Measurements from ENCODE around the gene TMEM234. TPM values are rescaled to one million over a fixed set of nuclear protein-coding genes. Genes with fewer than 3 reads are reported as not detected.
A peak's percentile ranks its signal among the peaks of the same experiment; 100 is the strongest.

The TMEM234 gene
- total and polyA plus RNA-seq, 2 of the 13 experiments (the other 11 are each of a cell fraction or from before 2014, with no cell fraction given) = 6.1 to 9.0 TPM

DNA sequence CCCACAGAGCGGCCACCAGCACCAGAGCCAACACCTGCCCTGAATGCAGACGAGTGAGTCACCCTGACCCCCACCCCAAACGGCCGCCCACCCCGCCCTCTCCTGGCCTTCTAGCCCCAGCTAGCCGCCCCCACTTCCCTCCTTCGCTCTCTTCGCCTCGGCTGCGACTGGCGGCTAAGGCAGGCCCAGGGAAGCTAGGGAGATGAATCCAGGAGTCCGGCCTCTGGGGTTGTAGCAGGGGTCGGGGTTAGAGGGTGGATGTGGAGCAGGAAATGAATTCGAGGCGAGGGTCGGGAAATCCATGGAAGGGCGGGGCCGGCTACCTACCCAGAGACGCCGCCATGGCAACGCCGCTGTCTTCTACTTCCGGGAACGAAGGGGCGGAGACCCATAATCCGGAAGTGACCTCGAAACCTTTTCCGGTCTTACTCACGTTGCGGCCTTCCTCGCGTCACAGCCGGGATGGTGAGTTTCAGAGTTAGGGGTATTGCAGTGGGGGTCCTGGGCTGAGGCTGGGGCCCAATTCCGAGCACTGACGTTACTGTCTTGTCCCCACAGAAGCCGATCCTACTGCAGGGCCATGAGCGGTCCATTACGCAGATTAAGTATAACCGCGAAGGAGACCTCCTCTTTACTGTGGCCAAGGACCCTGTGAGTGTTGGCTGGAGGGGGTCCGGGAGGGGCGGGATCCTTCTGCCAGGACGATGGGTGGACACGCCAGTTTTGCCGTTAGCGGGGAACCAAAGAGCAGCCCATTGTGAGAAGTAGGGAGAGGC, at the start of gene TMEM234, which contains the start of gene EIF3I (continued):
- TF ChIP-seq MEIS1 (CRISPR knock-in tag; IDR thresholded peaks at IDR 0.05; ENCODE audit: borderline replicate concordance) (0 out of 2 replicates have a peak, but pooled peaks have one; percentile 26), ZNF296 (CRISPR knock-in tag; conservative IDR thresholded peaks at IDR 0.05) (no peak), ZNF879 (CRISPR knock-in tag; IDR thresholded peaks at IDR 0.05) (no peak), KAT7 (CRISPR knock-in tag; IDR thresholded peaks at IDR 0.05; ENCODE audit: borderline replicate concordance) (no peak), ZNF605 (CRISPR knock-in tag; IDR thresholded peaks at IDR 0.05) (peak; percentile 79; the same call in 1 of the 2 replicates), TBL1XR1 (IDR thresholded peaks at IDR 0.05; ENCODE audit: borderline replicate concordance, low read length, partially characterized antibody) (no peak), ZNF607 (CRISPR knock-in tag; IDR thresholded peaks at IDR 0.05; ENCODE audit: borderline replicate concordance) (peak; percentile 70; the same call in 1 of the 2 replicates), ZKSCAN5 (CRISPR knock-in tag; IDR thresholded peaks at IDR 0.05) (no peak), SIX1 (CRISPR knock-in tag; IDR thresholded peaks at IDR 0.05; ENCODE audit: borderline replicate concordance) (no peak), BORCS8-MEF2B (CRISPR knock-in tag; IDR thresholded peaks at IDR 0.05) (no peak), GATAD1 (CRISPR knock-in tag; IDR thresholded peaks at IDR 0.05) (peak; percentile 93), ZNF83 (CRISPR knock-in tag; IDR thresholded peaks at IDR 0.05; ENCODE audit: borderline replicate concordance) (no peak), ZNF703 (CRISPR knock-in tag; IDR thresholded peaks at IDR 0.05; ENCODE audit: borderline replicate concordance) (no peak), MAFG (CRISPR knock-in tag; IDR thresholded peaks at IDR 0.05) (no peak), ZBTB42 (CRISPR knock-in tag; IDR thresholded peaks at IDR 0.05) (0 out of 2 replicates have a peak, but pooled peaks have one; percentile 71), ZNF543 (CRISPR knock-in tag; IDR thresholded peaks at IDR 0.05) (no peak), ZNF761 (CRISPR knock-in tag; conservative IDR thresholded peaks at IDR 0.05) (no peak), FOXK2 (IDR thresholded peaks at IDR 0.05) (no peak), GABPA (IDR thresholded peaks at IDR 0.05; ENCODE audit: low read depth, low read length) (peak; percentile 90), GABPA (CRISPR knock-in tag; IDR thresholded peaks at IDR 0.05; ENCODE audit: low read depth) (peak; percentile 98), SRF (IDR thresholded peaks at IDR 0.05; ENCODE audit: low read depth, low read length) (0 out of 2 replicates have a peak, but pooled peaks have one; percentile 5), POLR2AphosphoS5 (IDR thresholded peaks at IDR 0.05; ENCODE audit: low read depth, low read length) (peak; percentile 90)
- TF ChIP-seq, protein P1, sequence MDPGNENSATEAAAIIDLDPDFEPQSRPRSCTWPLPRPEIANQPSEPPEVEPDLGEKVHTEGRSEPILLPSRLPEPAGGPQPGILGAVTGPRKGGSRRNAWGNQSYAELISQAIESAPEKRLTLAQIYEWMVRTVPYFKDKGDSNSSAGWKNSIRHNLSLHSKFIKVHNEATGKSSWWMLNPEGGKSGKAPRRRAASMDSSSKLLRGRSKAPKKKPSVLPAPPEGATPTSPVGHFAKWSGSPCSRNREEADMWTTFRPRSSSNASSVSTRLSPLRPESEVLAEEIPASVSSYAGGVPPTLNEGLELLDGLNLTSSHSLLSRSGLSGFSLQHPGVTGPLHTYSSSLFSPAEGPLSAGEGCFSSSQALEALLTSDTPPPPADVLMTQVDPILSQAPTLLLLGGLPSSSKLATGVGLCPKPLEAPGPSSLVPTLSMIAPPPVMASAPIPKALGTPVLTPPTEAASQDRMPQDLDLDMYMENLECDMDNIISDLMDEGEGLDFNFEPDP (CRISPR knock-in tag; conservative IDR thresholded peaks at IDR 0.05) = no peak
- TF ChIP-seq, protein P2, sequence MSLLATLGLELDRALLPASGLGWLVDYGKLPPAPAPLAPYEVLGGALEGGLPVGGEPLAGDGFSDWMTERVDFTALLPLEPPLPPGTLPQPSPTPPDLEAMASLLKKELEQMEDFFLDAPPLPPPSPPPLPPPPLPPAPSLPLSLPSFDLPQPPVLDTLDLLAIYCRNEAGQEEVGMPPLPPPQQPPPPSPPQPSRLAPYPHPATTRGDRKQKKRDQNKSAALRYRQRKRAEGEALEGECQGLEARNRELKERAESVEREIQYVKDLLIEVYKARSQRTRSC (CRISPR knock-in tag; IDR thresholded peaks at IDR 0.05; ENCODE audit: low read depth) = no peak
- TF ChIP-seq, protein P3, sequence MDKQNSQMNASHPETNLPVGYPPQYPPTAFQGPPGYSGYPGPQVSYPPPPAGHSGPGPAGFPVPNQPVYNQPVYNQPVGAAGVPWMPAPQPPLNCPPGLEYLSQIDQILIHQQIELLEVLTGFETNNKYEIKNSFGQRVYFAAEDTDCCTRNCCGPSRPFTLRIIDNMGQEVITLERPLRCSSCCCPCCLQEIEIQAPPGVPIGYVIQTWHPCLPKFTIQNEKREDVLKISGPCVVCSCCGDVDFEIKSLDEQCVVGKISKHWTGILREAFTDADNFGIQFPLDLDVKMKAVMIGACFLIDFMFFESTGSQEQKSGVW (CRISPR knock-in tag; IDR thresholded peaks at IDR 0.05; ENCODE audit: borderline replicate concordance) = no peak
- TF ChIP-seq, protein P4, sequence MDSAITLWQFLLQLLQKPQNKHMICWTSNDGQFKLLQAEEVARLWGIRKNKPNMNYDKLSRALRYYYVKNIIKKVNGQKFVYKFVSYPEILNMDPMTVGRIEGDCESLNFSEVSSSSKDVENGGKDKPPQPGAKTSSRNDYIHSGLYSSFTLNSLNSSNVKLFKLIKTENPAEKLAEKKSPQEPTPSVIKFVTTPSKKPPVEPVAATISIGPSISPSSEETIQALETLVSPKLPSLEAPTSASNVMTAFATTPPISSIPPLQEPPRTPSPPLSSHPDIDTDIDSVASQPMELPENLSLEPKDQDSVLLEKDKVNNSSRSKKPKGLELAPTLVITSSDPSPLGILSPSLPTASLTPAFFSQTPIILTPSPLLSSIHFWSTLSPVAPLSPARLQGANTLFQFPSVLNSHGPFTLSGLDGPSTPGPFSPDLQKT (CRISPR knock-in tag; IDR thresholded peaks at IDR 0.05; ENCODE audit: borderline replicate concordance) = no peak
- TF ChIP-seq, protein P5, sequence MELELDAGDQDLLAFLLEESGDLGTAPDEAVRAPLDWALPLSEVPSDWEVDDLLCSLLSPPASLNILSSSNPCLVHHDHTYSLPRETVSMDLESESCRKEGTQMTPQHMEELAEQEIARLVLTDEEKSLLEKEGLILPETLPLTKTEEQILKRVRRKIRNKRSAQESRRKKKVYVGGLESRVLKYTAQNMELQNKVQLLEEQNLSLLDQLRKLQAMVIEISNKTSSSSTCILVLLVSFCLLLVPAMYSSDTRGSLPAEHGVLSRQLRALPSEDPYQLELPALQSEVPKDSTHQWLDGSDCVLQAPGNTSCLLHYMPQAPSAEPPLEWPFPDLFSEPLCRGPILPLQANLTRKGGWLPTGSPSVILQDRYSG (CRISPR knock-in tag; IDR thresholded peaks at IDR 0.05) = no peak
